Stimulated activated CD8-positive, alpha-beta memory T cell treated with anti-CD3 and anti-CD28 coated beads, Interleukin-15, amount 100 ng/mL, for 48 hours (primary cell): ENCODE data around the gene ALG11.
"Not testable (repeated sequence)": the region's sequence is repeated elsewhere in the genome, so short reads cannot be mapped to it uniquely, and the experiment has no call there.

Experiments used
- DNase-seq, 2 donors: peaks; one replicate each; pipeline ENCODE4 v3.0.0-alpha.2; 2020; ENCODE audit warnings: low read depth in 2 of 2

The ALG11 gene

DNA sequence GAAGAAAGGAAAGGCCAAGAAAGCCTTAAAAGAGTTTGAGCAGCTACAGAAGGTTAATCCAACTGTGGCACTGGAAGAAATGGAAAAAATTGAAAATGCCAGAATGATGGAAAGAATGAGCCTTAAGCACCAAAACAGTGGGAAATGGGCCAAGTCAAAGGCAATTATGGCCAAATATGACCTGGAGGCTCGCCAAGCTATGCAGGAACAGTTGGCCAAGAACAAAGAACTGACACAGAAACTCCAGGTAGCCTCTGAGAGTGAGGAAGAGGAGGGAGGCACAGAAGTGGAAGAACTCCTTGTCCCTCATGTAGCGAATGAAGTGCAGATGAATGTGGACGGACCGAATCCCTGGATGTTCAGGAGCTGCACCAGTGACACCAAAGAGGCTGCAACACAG lies 17.4 kb downstream of the ALG11 start:
- no peak for DNase-seq

- not testable (repeated sequence) for DNase-seq
These were observed 18.2 kb downstream of the ALG11 start for GRCh38 chr13:52030401-52030800.

DNA sequence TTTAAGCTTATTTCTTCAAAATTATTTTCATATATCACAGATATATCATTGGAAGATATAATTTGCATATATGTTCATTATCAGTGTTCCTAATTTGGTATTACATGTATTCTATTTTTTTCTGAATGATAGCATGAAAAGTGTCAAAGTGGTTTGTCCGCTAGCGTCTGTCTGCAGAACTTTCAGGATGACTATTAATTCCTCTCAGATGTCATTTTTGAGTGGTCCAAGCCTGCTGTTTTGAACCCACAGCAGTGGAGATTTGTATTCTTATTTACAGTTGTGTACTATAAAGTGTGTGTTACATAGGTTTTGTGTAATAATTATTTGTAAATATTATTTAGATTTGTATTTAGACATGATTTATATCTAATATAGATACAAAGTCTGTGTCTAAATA lies 20.8 kb downstream of the ALG11 start:
- no peak for DNase-seq

DNA sequence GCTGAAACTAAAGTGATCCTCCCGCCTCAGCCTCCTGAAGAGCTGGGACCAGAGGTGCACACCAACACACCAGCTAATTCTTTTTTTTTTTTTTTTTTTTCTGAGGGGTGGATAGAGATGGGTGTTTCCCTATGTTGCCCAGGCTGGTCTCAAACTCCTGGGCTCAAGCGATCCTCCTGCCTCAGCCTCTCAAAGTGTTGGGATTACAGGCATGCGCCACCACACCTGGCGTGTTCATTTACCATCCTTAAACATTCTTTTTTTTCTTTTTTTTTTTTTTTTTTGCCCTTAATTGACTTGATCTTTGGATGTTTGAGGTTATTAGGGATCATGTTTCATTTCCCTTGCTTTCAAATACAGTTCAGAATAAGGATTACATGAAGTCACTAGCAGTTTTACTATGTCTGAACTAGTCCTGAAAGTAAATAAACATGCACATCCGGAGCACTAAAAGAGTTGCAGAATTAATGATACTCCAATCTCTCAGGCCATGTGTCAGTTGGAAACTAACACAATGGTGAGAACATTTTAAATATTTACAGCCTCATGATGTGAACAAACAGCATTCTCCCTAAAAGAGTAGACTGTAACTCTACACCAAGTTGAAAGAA lies 22.5 kb downstream of the ALG11 start:
- DNase-seq = no peak

GRCh38 chr13:52036037-52036436 lies 23.8 kb downstream of the ALG11 start:
- DNase-seq = no peak

DNA sequence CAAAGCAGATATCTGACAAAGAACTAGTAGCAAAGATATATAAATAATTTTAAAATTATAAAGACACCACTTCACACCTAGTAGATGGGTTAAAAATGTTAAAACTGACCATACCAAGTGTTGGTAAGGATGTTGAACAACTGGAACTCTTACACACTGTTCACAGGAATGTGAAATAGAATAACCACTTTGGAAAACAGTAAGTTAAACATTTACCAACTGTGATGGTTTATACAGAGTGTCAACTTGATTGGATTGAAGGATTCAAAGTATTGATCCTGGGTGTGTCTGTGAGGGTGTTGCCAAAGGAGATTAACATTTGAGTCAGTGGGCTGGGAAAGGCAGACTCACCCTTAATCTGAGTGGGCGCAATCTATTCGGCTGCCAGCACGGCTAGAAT lies 31.5 kb downstream of the ALG11 start:
- no peak for DNase-seq

GRCh38 chr13:52047463-52047862 lies 35.3 kb downstream of the ALG11 start:
- no peak for DNase-seq

DNA sequence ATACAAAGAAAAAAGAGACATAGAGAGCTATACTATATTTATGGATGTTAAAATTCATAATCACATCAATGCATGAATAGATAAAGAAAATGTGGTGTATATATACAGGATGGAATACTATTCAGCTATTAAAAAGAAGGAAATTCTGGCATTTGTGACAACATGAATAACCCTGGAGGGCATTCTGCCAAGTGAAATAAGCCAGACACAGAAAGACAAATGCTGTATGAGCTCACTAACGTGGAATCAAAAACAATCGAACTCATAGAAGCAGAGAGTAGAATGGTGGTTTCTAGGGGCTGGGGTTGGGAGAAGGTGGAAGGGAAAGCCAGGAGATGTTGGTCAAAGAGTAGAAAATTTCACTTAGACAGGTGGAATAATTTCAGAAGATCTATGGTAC lies 36.3 kb downstream of the ALG11 start:
- no peak for DNase-seq

- DNase-seq = no peak
These were observed 39.2 kb downstream of the ALG11 start for GRCh38 chr13:52051400-52051799.

GRCh38 chr13:52053460-52053859 lies 41.3 kb downstream of the ALG11 start:
- no peak for DNase-seq

GRCh38 chr13:52061064-52061463 lies 48.9 kb downstream of the ALG11 start:
- not testable (repeated sequence) for DNase-seq

DNA sequence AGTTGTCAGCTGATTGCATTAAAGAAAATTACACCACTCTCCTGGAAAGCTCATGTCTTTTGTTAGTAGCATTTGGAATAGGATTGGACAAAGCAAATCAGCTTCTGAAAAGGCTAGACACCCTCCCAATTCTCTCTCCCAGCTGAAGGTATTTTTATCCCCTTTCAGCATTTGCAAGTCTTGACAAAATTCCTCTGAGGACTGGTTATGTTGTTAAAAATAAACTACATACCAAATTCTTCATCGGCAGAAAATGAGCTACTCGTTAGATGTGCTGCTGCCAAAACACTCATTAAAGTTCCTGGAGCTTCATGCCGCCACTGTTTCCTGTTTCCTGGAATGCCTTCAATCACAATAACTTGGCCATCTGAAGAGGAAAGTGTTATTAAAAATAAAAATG lies 49.4 kb downstream of the ALG11 start:
- DNase-seq = no peak

GRCh38 chr13:52067237-52067636 lies 55.0 kb downstream of the ALG11 start:
- no peak for DNase-seq

- DNase-seq = peak in 1 of 2 donors; percentile 1
These were observed 58.8 kb downstream of the ALG11 start for GRCh38 chr13:52070929-52071523.
